SK-N-SH (cell line): Measurements from ENCODE around the gene ZNF750. TPM values are rescaled to one million over a fixed set of nuclear protein-coding genes. Genes with fewer than 3 reads are reported as not detected.

Experiments
- CTCF ChIA-PET: fragments of 300-600, 350-600 bp; formaldehyde crosslinking; extraction: SDS; loops from one replicate; lab custom pipeline; 2021; lab: Yijun Ruan, JAX
- POLR2A ChIA-PET: fragments of 350-600 bp; sonication (Branson Sonifier 250); formaldehyde crosslinking; extraction: SDS; loops from one replicate; lab custom pipeline; 2020; ENCODE audit warnings: antibody characterized with exemption, inconsistent platforms; lab: Yijun Ruan, JAX
- DNase-seq: peaks from one replicate; pipeline ENCODE4 v3.0.0; 2012
- H2AFZ ChIP-seq: fragments of 200-600 bp; sonication (generic); 2 replicates; pipeline ENCODE4 v1.8.1; 2016; ENCODE audit warnings: antibody characterized with exemption, mild to moderate bottlenecking, low read depth
- H3F3A ChIP-seq: fragments of 200-600 bp; sonication (generic); replicated peaks from 2 replicates; pipeline ENCODE3; 2016; ENCODE audit warnings: antibody characterized with exemption, mild to moderate bottlenecking; ENCODE audit not compliant: insufficient read depth
- H3K27ac ChIP-seq, 2 experiments: fragments of 200-500 bp in 1 of 2; fragments of 200-600 bp in 1 of 2; sonication (Bioruptor generic) in 1 of 2; sonication (generic), shearing (Covaris generic) in 1 of 2; 2 replicates each; pipeline versions ENCODE4 v1.5.1 to v1.6.1; 2014 to 2016; ENCODE audit warnings: low read depth in 2 of 2, inconsistent platforms in 1 of 2, low read length in 1 of 2, mild to moderate bottlenecking in 1 of 2, mixed read lengths in 1 of 2
- H3K27me3 ChIP-seq: fragments of 200-600 bp; sonication (generic), shearing (Covaris generic); 2 replicates; pipeline ENCODE4 v1.6.1; 2016; ENCODE audit warnings: mixed run types; ENCODE audit not compliant: insufficient read depth
- H3K36me3 ChIP-seq, 2 experiments: fragments of 200-500 bp in 1 of 2; fragments of 200-600 bp in 1 of 2; sonication (Bioruptor generic) in 1 of 2; sonication (generic) in 1 of 2; replicated peaks in 1 of 2; 2 replicates each; pipeline versions ENCODE3 to v1.5.1; 2014 to 2016; ENCODE audit warnings: low read length in 1 of 2, mild to moderate bottlenecking in 1 of 2; ENCODE audit not compliant: insufficient read depth in 2 of 2, control insufficient read depth in 1 of 2
- H3K4me1 ChIP-seq, 2 experiments: fragments of 200-500 bp in 1 of 2; fragments of 200-600 bp in 1 of 2; sonication (Bioruptor generic) in 1 of 2; sonication (generic), shearing (Covaris generic) in 1 of 2; 2 replicates each; pipeline versions ENCODE4 v1.5.1 to v1.6.1; 2014 to 2016; ENCODE audit warnings: low read depth in 1 of 2, low read length in 1 of 2, mixed run types in 1 of 2; ENCODE audit not compliant: insufficient read depth in 2 of 2, control insufficient read depth in 1 of 2
- H3K4me2 ChIP-seq: fragments of 200-600 bp; sonication (generic), shearing (Covaris generic); 2 replicates; pipeline ENCODE4 v1.6.1; 2017; ENCODE audit warnings: mixed run types
- H3K4me3 ChIP-seq, 2 experiments: fragments of 200-500 bp in 1 of 2; fragments of 200-600 bp in 1 of 2; sonication (Bioruptor generic) in 1 of 2; sonication (generic), shearing (Covaris generic) in 1 of 2; 2 replicates each; pipeline versions ENCODE4 v1.5.1 to v1.8.1; 2014 to 2016; ENCODE audit warnings: low read depth in 2 of 2, inconsistent platforms in 1 of 2, low read length in 1 of 2, mild to moderate bottlenecking in 1 of 2, mixed read lengths in 1 of 2, moderate library complexity in 1 of 2
- H3K79me2 ChIP-seq: fragments of 200-600 bp; sonication (generic); 2 replicates; pipeline ENCODE4 v1.8.1; 2017; ENCODE audit warnings: mild to moderate bottlenecking; ENCODE audit not compliant: insufficient read depth
- H3K9ac ChIP-seq: fragments of 200-600 bp; sonication (generic); 2 replicates; pipeline ENCODE4 v1.6.1; 2017; ENCODE audit warnings: mixed run types
- H3K9me2 ChIP-seq: fragments of 200-600 bp; sonication (generic); 2 replicates; pipeline ENCODE4 v1.6.1; 2017; ENCODE audit warnings: mixed run types
- H3K9me3 ChIP-seq: fragments of 200-600 bp; sonication (generic); 2 replicates; pipeline ENCODE4 v1.6.1; 2017; ENCODE audit warnings: mixed run types, mild to moderate bottlenecking, moderate library complexity
- H4K20me1 ChIP-seq: fragments of 200-600 bp; sonication (generic); 2 replicates; pipeline ENCODE4 v1.6.1; 2017; ENCODE audit warnings: mild to moderate bottlenecking, mixed run types; ENCODE audit not compliant: insufficient read depth
- CHD2 ChIP-seq: fragments of 150-350 bp; IDR thresholded peaks from 2 replicates; pipeline ENCODE4 v1.6.1; 2018; ENCODE audit warnings: low read length; ENCODE audit not compliant: partially characterized antibody
- CTCF ChIP-seq: fragments of 200-600 bp; sonication (generic); IDR thresholded peaks from 2 replicates; pipeline ENCODE4 v1.6.1; 2017; ENCODE audit warnings: antibody characterized with exemption, mild to moderate bottlenecking, moderate library complexity
- ELF1 ChIP-seq: IDR thresholded peaks from 2 replicates; pipeline ENCODE4 v1.4.0; 2012
- EP300 ChIP-seq, 2 experiments: IDR thresholded peaks; 2 replicates each; pipeline versions ENCODE4 v1.4.0 to v1.6.1; 2012; ENCODE audit warnings: borderline replicate concordance in 1 of 2, low read depth in 1 of 2, low read length in 1 of 2
- FOXJ3 ChIP-seq: sonication (generic); formaldehyde crosslinking; IDR thresholded peaks from 2 replicates; pipeline ENCODE4 v1.5.1; 2020; ENCODE audit warnings: mild to moderate bottlenecking, missing genetic modification reagents
- GATA2 ChIP-seq: sonication (generic); formaldehyde crosslinking; IDR thresholded peaks from 2 replicates; pipeline ENCODE4 v1.5.0; 2020; ENCODE audit warnings: mild to moderate bottlenecking, missing genetic modification reagents
- IRF3 ChIP-seq: fragments of 150-350 bp; IDR thresholded peaks from 2 replicates; pipeline ENCODE4 v1.6.1; 2016; ENCODE audit warnings: mild to moderate bottlenecking, low read depth, low read length
- JUND ChIP-seq: IDR thresholded peaks from 2 replicates; pipeline ENCODE4 v1.4.0; 2012
- MEF2A ChIP-seq: IDR thresholded peaks from 2 replicates; pipeline ENCODE4 v1.4.0; 2012; ENCODE audit warnings: low read depth, borderline replicate concordance
- MXI1 ChIP-seq: IDR thresholded peaks from 2 replicates; pipeline ENCODE4 v1.6.1; 2012; ENCODE audit warnings: mild to moderate bottlenecking, low read depth, low read length, improper control_type of control experiment
- PBX3 ChIP-seq: IDR thresholded peaks from 2 replicates; pipeline ENCODE4; 2012
- POLR2AphosphoS5 ChIP-seq: IDR thresholded peaks from 2 replicates; pipeline ENCODE4 v1.6.1; 2012; ENCODE audit warnings: low read depth, low read length
- RFX5 ChIP-seq: IDR thresholded peaks from 2 replicates; pipeline ENCODE4 v1.6.1; 2012; ENCODE audit warnings: mild to moderate bottlenecking, improper control_type of control experiment, low read length
- TAF1 ChIP-seq: IDR thresholded peaks from 2 replicates; pipeline ENCODE4 v1.6.1; 2012; ENCODE audit warnings: low read depth, mild to moderate bottlenecking, low read length, moderate library complexity, borderline replicate concordance
- TEAD4 ChIP-seq: IDR thresholded peaks from 2 replicates; pipeline ENCODE4 v1.4.0; 2012; ENCODE audit warnings: mild to moderate bottlenecking, borderline replicate concordance; ENCODE audit not compliant: insufficient read depth
- ZBTB33 ChIP-seq: IDR thresholded peaks from 2 replicates; pipeline ENCODE4 v1.4.0; 2012; ENCODE audit warnings: low read depth, borderline replicate concordance
- WGBS: methylation state at CpG from one replicate; pipeline ENCODE4 v1.1.6; 2017; ENCODE audit warnings: low lambda C conversion rate; 5-methylcytosine and 5-hydroxymethylcytosine counted together
- polyA plus RNA-seq, 3 experiments: library from polyadenylated mRNA; depleted of rRNA; stranded (reverse); fragments of >200 nt; gene quantifications; 2 replicates each; pipeline ENCODE4 v1.2.3, GENCODE V29; 2012

ZNF750 gene
- polyA plus RNA-seq, 1 of the 3 experiments (the other 2 are of a cell fraction): not detected

GRCh38 chr17:82801377-82801970 lies 38.3 kb downstream of the ZNF750 start:
- no peak overlapping the region for H3K4me2 ChIP-seq
- DNase-seq: no peak
- H3K9me3 ChIP-seq: no peaks in the 10 kb centered on the region
- H3K27me3 ChIP-seq: no peaks in the 10 kb centered on the region
- CTCF ChIA-PET: no interaction called here
- H3K79me2 ChIP-seq: peaks cover 28% of the 10 kb centered on the region; the same call in 1 of the 2 replicates
- H3K9me2 ChIP-seq: no peaks in the 10 kb centered on the region
- H3K27ac ChIP-seq: no peak overlapping the region
- 95% methylated on average over 63 of the region's 63 CpGs for WGBS
- TF ChIP-seq POLR2AphosphoS5: no peak
- TF ChIP-seq MEF2A: no peak
- no peak for TF ChIP-seq EP300 (IDR thresholded peaks at IDR 0.05; ENCODE audit: borderline replicate concordance in 1 of 2, low read depth in 1 of 2, low read length in 1 of 2)
- no peak for TF ChIP-seq RFX5
- TF ChIP-seq JUND: no peak
- TF ChIP-seq MXI1: no peak
- no peak for TF ChIP-seq GATA2 (CRISPR knock-in tag)
- TF ChIP-seq CHD2: no peak
- no peak for TF ChIP-seq CTCF
- TF ChIP-seq ELF1: no peak
- TF ChIP-seq TEAD4: no peak
- TF ChIP-seq PBX3: no peak
- TF ChIP-seq FOXJ3: no peak
- no peak for TF ChIP-seq TAF1
- no peak for TF ChIP-seq ZBTB33
- no peak for TF ChIP-seq IRF3
- peaks cover 15% of the 10 kb centered on the region for H4K20me1 ChIP-seq
- no peak overlapping the region for H3K9ac ChIP-seq
- no peaks in the 10 kb centered on the region for H3K4me1 ChIP-seq
- no peak overlapping the region for H3K4me3 ChIP-seq
- POLR2A ChIA-PET: no interaction called here
- H3K36me3 ChIP-seq: peaks cover 16 to 24% of the 10 kb centered on the region in 2 experiments
- no peaks in the 10 kb centered on the region for H3F3A ChIP-seq
- no peak overlapping the region for H2AFZ ChIP-seq
